ENCODE data around the gene ZNF585A. TPM values are rescaled to one million over a fixed set of nuclear protein-coding genes. Genes with fewer than 3 reads are reported as not detected.

The ZNF585A gene
- total RNA-seq, 4 donors from 2014 or later, result 4.7 to 9.9 (median 6.0) TPM

DNA sequence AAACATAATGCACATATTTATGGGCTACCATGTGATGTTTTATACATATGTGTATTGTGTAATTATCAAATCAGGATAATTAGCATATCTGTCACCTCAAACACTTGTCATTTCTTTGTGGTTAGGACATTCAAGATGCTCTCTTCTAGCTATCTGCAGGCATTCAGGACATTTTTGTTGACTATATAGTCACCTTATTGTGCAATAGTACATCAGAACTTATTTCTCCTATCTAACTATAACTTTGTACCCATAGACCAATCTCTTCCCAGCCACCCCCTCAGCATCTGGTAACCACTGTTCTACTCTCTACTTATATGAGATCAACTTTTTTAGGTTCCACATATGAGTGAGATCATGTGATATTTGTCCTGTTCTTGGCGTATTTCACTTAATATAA is 73.9 kb downstream of the ZNF585A start:
- 90% methylated on average over 1 of the region's 1 CpG for WGBS
- Histone ChIP-seq H3K27ac (no peak overlapping the region), H3K36me3 (peaks cover 84% of the 10 kb centered on the region), H3K4me1 (no peaks in the 10 kb centered on the region), H3K27me3 (no peaks in the 10 kb centered on the region), H3K9me3 (peaks cover 33% of the 10 kb centered on the region), H3K4me3 (no peak overlapping the region)
- TF ChIP-seq POLR2AphosphoS5 (IDR thresholded peaks at IDR 0.05), result no peak
- no peak for TF ChIP-seq EP300 (IDR thresholded peaks at IDR 0.05)
- DNase-seq (ENCODE audit: low spot score in 2 of 2), result no peak

DNA sequence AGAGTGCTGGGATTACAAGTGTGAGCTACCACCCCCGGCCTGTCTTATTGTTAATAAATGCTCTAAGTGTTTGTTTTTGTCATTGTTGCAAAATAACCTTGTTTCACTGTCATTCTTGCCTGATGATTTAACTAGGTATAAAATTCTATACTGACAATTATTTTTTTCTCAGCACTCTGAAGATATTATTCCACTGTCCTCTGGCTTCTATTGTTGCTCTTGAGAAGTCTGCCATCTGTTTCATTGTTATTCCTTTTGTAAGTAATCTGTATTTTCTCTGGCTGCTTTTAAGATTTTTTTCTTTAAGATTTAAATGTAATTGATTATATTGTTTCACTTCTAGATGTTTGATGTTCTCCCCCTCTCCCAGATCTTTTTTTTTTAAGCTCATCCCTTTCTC is 76.6 kb downstream of the ZNF585A start:
- no peak for TF ChIP-seq EP300 (IDR thresholded peaks at IDR 0.05)
- TF ChIP-seq POLR2AphosphoS5 (IDR thresholded peaks at IDR 0.05), result no peak
- TF ChIP-seq, protein P1, sequence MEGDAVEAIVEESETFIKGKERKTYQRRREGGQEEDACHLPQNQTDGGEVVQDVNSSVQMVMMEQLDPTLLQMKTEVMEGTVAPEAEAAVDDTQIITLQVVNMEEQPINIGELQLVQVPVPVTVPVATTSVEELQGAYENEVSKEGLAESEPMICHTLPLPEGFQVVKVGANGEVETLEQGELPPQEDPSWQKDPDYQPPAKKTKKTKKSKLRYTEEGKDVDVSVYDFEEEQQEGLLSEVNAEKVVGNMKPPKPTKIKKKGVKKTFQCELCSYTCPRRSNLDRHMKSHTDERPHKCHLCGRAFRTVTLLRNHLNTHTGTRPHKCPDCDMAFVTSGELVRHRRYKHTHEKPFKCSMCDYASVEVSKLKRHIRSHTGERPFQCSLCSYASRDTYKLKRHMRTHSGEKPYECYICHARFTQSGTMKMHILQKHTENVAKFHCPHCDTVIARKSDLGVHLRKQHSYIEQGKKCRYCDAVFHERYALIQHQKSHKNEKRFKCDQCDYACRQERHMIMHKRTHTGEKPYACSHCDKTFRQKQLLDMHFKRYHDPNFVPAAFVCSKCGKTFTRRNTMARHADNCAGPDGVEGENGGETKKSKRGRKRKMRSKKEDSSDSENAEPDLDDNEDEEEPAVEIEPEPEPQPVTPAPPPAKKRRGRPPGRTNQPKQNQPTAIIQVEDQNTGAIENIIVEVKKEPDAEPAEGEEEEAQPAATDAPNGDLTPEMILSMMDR (IDR thresholded peaks at IDR 0.05), result no peak
- TF ChIP-seq POLR2A (IDR thresholded peaks at IDR 0.05), result no peak
- Histone ChIP-seq H3K36me3 (peaks cover 90% of the 10 kb centered on the region), H3K4me3 (no peak overlapping the region), H3K9me3 (peaks cover 12% of the 10 kb centered on the region), H3K27me3 (no peaks in the 10 kb centered on the region), H3K27ac (no peak overlapping the region), H3K4me1 (no peaks in the 10 kb centered on the region)
- 100% methylated on average over 1 of the region's 1 CpG for WGBS
- DNase-seq (ENCODE audit: low spot score in 2 of 2), result no peak

Other genes starting within 250 kb of the ZNF585A start
- 1 to 10 TPM; 3.6 to 8.7 (median 4.9) TPM for gene ZNF420, start 94.3 kb downstream of the ZNF585A start, total RNA-seq
- 10 to 100 TPM in 3 of 4 donors, 1 to 10 TPM in 1; 9.8 to 13.6 (median 11.8) TPM for gene ZNF585B, start 37.8 kb upstream of the ZNF585A start, total RNA-seq
- 10 to 100 TPM in 1 of 4 donors, 1 to 10 TPM in 3; 4.9 to 18.4 (median 7.6) TPM for gene ZNF383, start 45.5 kb upstream of the ZNF585A start, total RNA-seq
- 10 to 100 TPM in 1 of 4 donors, 1 to 10 TPM in 3; 2.9 to 10.5 (median 5.6) TPM for gene ZNF527, start 198.4 kb upstream of the ZNF585A start, total RNA-seq